K562 (cell line): ENCODE results near the gene NUP153. TPM values are rescaled to one million over a fixed set of nuclear protein-coding genes. Genes with fewer than 3 reads are reported as not detected.

Experiments used
- AFF4 ChIP-seq: sonication (generic); formaldehyde crosslinking; IDR thresholded peaks from 2 replicates; pipeline ENCODE4 v1.8.0; 2023; ENCODE audit warnings: mild to moderate bottlenecking, missing genetic modification reagents
- ATF6 ChIP-seq: sonication (generic); formaldehyde crosslinking; IDR thresholded peaks from 2 replicates; pipeline ENCODE4 v1.4.0; 2020; ENCODE audit warnings: mild to moderate bottlenecking, missing genetic modification reagents
- CHD7 ChIP-seq: fragments of 200-600 bp; sonication (generic); IDR thresholded peaks from one replicate; pipeline ENCODE4 v1.6.1; 2012; ENCODE audit warnings: mild to moderate bottlenecking, low read depth, low read length, inconsistent platforms
- NKRF ChIP-seq: fragments of 450-650 bp; IDR thresholded peaks from 2 replicates; pipeline ENCODE4 v1.6.1; 2016; ENCODE audit warnings: borderline replicate concordance
- TEAD1 ChIP-seq, 2 experiments: fragments of 450-650 bp in 1 of 2; sonication (generic) in 1 of 2; formaldehyde crosslinking; IDR thresholded peaks; 2 replicates each; pipeline versions ENCODE4 v1.4.0 to v1.8.0; 2020 to 2022; ENCODE audit warnings: mild to moderate bottlenecking in 2 of 2, missing genetic modification reagents in 1 of 2
- polyA plus RNA-seq, 8 experiments: library from polyadenylated mRNA; depleted of rRNA in 4 of 8; stranded (reverse) in 5 of 8; unstranded in 3 of 8; fragments of >200 nt; fragmentation: Nextera tagmentation in 2 of 8; fragmentation: Illumina TruSeq in 1 of 8; extraction: Ambion mirVana in 2 of 8; extraction: Trizol in 1 of 8; gene quantifications; 2 replicates each; pipeline versions ENCODE4 v1.2.1 to v1.2.3, GENCODE V29; 2011 to 2014; ENCODE audit warnings: inconsistent platforms in 1 of 8, missing spikeins in 1 of 8
- total RNA-seq, 7 experiments: library from RNA; depleted of rRNA in 6 of 7; stranded (reverse); fragments of >200 nt in 6 of 7; fragmentation: Illumina TruSeq in 2 of 7; extraction: Trizol in 2 of 7; gene quantifications; 2 replicates each; pipeline versions ENCODE4 v1.2.1 to v1.2.3, GENCODE V29; 2011 to 2021; ENCODE audit warnings: low replicate concordance in 1 of 7

Gene NUP153
- total and polyA plus RNA-seq, 9 of the 15 experiments (the other 6 are each of a cell fraction or from before 2014, with no cell fraction given) = 21.9 to 110 (median 84.8) TPM

GRCh38 chr6:17729223-17730077, 22.7 kb upstream of the NUP153 start (continued):
- TF ChIP-seq CHD7 (no peak), TEAD1 (CRISPR knock-in tag; IDR thresholded peaks at IDR 0.05) (no peak), NKRF (no peak), ATF6 (no peak), AFF4 (CRISPR knock-in tag) (no peak)
